GM12801 (cell line): ENCODE data around the gene PKD2L1.

Experiments used
- TF ChIP-seq, protein P1 (sequence below): IDR thresholded peaks from one replicate; pipeline ENCODE4 v1.5.1; 2011; ENCODE audit warnings: control low read depth; ENCODE audit not compliant: insufficient read length; ENCODE audit errors: extremely low read depth

The PKD2L1 gene

DNA sequence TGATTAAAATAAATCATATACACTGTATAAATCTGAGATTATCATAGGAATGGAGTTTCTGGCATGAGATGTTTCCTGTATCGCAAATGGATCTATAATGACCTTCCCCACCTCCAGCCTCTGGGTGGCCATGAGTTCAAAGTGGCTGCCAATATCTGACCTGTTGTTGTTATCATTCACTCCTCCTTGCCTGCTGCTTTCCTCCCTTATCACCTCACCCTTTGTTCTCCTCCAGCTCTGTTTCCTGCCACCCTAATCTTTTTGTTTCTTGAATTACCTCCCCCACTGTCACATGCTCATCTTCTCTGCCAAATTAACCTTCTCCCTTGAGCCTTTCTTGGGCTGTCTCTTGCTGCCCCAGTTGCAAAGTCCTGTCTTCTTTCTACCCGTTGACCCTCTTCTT lies 29.0 kb upstream of the PKD2L1 start:
- TF ChIP-seq, protein P1, sequence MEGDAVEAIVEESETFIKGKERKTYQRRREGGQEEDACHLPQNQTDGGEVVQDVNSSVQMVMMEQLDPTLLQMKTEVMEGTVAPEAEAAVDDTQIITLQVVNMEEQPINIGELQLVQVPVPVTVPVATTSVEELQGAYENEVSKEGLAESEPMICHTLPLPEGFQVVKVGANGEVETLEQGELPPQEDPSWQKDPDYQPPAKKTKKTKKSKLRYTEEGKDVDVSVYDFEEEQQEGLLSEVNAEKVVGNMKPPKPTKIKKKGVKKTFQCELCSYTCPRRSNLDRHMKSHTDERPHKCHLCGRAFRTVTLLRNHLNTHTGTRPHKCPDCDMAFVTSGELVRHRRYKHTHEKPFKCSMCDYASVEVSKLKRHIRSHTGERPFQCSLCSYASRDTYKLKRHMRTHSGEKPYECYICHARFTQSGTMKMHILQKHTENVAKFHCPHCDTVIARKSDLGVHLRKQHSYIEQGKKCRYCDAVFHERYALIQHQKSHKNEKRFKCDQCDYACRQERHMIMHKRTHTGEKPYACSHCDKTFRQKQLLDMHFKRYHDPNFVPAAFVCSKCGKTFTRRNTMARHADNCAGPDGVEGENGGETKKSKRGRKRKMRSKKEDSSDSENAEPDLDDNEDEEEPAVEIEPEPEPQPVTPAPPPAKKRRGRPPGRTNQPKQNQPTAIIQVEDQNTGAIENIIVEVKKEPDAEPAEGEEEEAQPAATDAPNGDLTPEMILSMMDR = no peak

- TF ChIP-seq, protein P1 = no peak
Measured at GRCh38 chr10:100357059-100357858, 27.2 kb upstream of the PKD2L1 start.

DNA sequence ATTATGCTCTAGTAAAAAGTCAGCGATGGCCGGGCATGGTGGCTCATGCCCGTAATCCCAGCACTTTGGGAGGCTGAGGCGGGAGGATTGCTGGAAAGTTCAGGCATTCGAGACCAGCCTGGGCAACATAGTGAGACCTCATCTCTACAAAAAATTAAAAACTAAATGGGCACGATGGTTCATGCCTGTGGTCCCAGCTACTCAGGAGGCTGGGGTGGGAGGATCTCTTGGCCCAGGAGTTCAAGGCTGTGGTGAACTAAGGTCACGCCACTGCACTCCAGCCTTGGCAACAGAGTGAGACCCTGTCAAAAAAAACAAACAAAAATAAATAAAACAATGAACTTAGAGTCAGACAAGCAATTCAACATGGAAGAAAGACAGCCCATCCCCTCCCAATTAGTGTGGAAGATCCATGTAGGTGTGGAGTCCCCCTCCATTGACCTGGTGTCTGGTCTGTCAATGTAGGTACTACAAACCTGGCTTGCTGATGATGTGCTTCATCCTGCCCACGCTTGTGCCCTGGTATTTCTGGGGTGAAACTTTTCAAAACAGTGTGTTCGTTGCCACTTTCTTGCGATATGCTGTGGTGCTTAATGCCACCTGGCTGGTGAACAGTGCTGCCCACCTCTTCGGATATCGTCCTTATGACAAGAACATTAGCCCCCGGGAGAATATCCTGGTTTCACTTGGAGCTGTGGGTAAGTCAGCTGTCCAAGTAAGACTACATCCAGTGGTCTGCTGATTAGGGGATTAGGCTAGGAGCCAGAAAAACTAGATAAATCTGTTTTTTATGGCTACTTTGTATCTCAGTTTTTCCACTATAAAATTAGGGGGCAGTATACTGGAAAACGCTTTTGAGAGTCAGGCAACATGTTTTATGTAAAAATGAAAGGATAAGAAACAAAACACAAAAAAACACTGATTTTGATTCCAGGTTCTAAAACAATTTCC lies 26.3 kb upstream of the PKD2L1 start:
- TF ChIP-seq, protein P1 = no peak

GRCh38 chr10:100355086-100355485 lies 25.1 kb upstream of the PKD2L1 start:
- TF ChIP-seq, protein P1 = no peak

DNA sequence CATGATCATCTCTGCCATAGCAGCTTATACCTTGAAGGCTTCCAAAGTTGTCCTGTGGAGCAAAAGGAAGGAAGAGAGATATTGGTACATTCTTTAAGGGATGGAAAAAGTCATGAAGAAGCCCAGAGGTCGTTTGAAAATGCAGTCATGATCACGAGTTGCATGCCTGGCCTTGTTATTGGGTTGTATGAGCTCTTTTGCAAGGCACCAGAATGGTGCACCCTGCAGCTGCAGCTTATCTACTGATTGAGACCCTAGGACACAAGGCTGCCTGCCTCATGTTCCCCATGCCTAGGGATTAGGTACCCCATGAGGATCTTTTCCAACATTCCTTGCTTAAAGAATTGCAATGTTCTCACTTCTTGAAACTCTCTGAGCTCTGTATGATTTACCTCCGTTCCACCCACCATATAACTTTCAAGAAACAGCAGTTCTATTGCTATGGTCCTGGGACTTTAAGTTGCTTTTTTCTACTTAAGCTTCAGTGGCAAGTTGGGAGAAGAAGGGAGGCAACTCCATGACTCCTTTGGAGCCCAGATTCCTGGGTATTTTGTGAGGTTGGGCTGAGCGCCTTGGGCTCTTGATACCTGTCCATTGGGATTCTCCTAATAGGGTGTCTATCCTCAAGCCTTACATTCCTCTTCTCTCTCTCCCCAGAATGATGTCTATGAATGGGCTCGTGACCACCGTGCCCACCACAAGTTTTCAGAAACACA lies 23.9 kb upstream of the PKD2L1 start:
- TF ChIP-seq, protein P1 = no peak

DNA sequence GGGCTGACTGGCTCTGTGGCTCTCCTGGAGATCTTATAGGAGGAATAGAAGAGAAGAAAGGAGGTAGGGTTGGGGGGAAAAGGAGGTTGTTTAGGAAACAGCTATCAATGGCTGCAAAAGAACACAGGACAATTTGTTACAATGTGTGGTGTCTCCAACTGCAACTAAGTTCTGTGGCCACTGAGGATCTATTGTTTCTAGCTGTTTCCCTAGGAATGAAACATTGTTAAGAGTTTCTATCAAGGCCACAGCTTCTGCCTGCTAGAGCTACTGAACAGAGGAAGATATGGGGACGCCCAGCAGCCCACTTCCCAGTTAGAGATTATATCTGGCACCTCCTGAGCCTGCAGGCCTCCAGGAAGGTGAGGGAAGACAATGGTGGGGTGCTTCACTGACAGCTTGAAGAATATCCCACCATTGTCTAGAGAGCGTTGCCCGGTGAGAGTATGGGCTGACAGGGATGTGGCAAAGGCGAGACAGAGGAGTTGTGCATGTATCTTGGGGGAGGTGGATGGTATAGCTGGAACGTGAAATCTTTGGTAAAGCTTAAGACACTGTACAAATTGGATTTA lies 21.0 kb upstream of the PKD2L1 start:
- TF ChIP-seq, protein P1 = no peak
